Coronary artery (tissue), 2 donors: ENCODE data around the gene ERGIC1.

ENCODE experiments used
- DNase-seq: peaks from one replicate; pipeline ENCODE4 v3.0.0-alpha.2; 2017; ENCODE audit warnings: low spot score
- H3K27ac ChIP-seq, 2 donors: fragments of 200-600 bp; sonication (generic); one replicate each; pipeline ENCODE4 v1.5.1; 2016 to 2019
- H3K4me3 ChIP-seq: fragments of 200-600 bp; sonication (generic); 2 replicates; pipeline ENCODE4 v1.5.1; 2016; ENCODE audit warnings: mild to moderate bottlenecking, moderate library complexity
- CTCF ChIP-seq: fragments of 200-600 bp; sonication (generic); IDR thresholded peaks from one replicate; pipeline ENCODE4 v1.5.1; 2019; ENCODE audit warnings: antibody characterized with exemption

The ERGIC1 gene

GRCh38 chr5:172932313-172933017, 98.4 kb downstream of the ERGIC1 start:
- Histone ChIP-seq H3K27ac (peak overlapping the region; percentile 74 to 90), H3K4me3 (no peak overlapping the region)
- TF ChIP-seq CTCF = peak; percentile 92
- DNase-seq = peak; percentile 87

- no peak for TF ChIP-seq CTCF
- H3K4me3 ChIP-seq = no peak overlapping the region
- DNase-seq = no peak
- H3K27ac ChIP-seq = peak overlapping the region in 1 of 2 donors; percentile 90
Measured at GRCh38 chr5:172933238-172933637, 99.2 kb downstream of the ERGIC1 start.

GRCh38 chr5:172935096-172935495, 101.0 kb downstream of the ERGIC1 start:
- Histone ChIP-seq H3K27ac (no peak overlapping the region), H3K4me3 (no peak overlapping the region)
- TF ChIP-seq CTCF = no peak
- DNase-seq = no peak

GRCh38 chr5:172936401-172936800, 102.3 kb downstream of the ERGIC1 start:
- H3K27ac ChIP-seq = no peak overlapping the region
- no peak for TF ChIP-seq CTCF
- DNase-seq = no peak
- H3K4me3 ChIP-seq = no peak overlapping the region

GRCh38 chr5:172939071-172939470, 105.0 kb downstream of the ERGIC1 start:
- H3K4me3 ChIP-seq = no peak overlapping the region
- no peak overlapping the region for H3K27ac ChIP-seq
- DNase-seq = no peak
- TF ChIP-seq CTCF = no peak

- no peak for TF ChIP-seq CTCF
- H3K4me3 ChIP-seq = no peak overlapping the region
- H3K27ac ChIP-seq = no peak overlapping the region
- DNase-seq = no peak
Measured at GRCh38 chr5:172939611-172940267, 105.7 kb downstream of the ERGIC1 start.
